PC-9 (cell line): ENCODE measurements around the gene GMDS. TPM values are rescaled to one million over a fixed set of nuclear protein-coding genes. Genes with fewer than 3 reads are reported as not detected.

Experiments used
- BruUV-seq: library from RNA; stranded (reverse); fragments of 400-500 nt; replicated peaks from 2 replicates; lab custom pipeline; 2021; lab: Mats Ljungman, UMichigan
- CTCF ChIA-PET: fragments of 300-600 bp; sonication (Branson Sonifier 250); formaldehyde crosslinking; loops from one replicate; lab custom pipeline; 2022; ENCODE audit warnings: antibody characterized with exemption; lab: Charles Lee
- POLR2A ChIA-PET: fragments of 300-600 bp; sonication (Branson Sonifier 250); formaldehyde crosslinking; loops from one replicate; lab custom pipeline; 2022; ENCODE audit warnings: antibody characterized with exemption; ENCODE audit not compliant: unreplicated experiment; lab: Charles Lee
- DNase-seq, 2 experiments: peaks; one replicate each; pipeline versions ENCODE4 v3.0.0 to v3.0.0-alpha.2; 2015 to 2022; ENCODE audit warnings: mixed read lengths in 1 of 2
- H2AFZ ChIP-seq: fragments of 200-600 bp; sonication (generic); 2 replicates; pipeline ENCODE4 v1.8.1; 2017; ENCODE audit warnings: antibody characterized with exemption
- H3F3A ChIP-seq: fragments of 200-600 bp; sonication (generic); 2 replicates; pipeline ENCODE4 v1.8.1; 2017; ENCODE audit warnings: antibody characterized with exemption, mild to moderate bottlenecking, low read depth; ENCODE audit not compliant: insufficient read depth
- H3K27ac ChIP-seq: fragments of 200-600 bp; sonication (generic); 2 replicates; pipeline ENCODE4 v1.6.1; 2016; ENCODE audit warnings: mixed run types
- H3K27me3 ChIP-seq: fragments of 200-600 bp; sonication (generic); 2 replicates; pipeline ENCODE4 v1.6.1; 2016; ENCODE audit warnings: low read depth, mixed run types; ENCODE audit not compliant: insufficient read depth
- H3K36me3 ChIP-seq: fragments of 200-600 bp; sonication (generic); 2 replicates; pipeline ENCODE4 v1.6.1; 2016; ENCODE audit warnings: low read depth, mixed run types
- H3K4me1 ChIP-seq: fragments of 200-600 bp; sonication (generic); replicated peaks from 2 replicates; pipeline ENCODE4 v1.6.1; 2016; ENCODE audit warnings: mixed run types; ENCODE audit not compliant: insufficient read depth
- H3K4me2 ChIP-seq: fragments of 200-600 bp; sonication (generic); 2 replicates; pipeline ENCODE4 v1.6.1; 2017; ENCODE audit warnings: mixed run types
- H3K4me3 ChIP-seq: fragments of 200-600 bp; sonication (generic); 2 replicates; pipeline ENCODE4 v1.6.1; 2016; ENCODE audit warnings: mixed run types
- H3K79me2 ChIP-seq: fragments of 200-600 bp; sonication (generic); 2 replicates; pipeline ENCODE4 v1.6.1; 2017; ENCODE audit warnings: low read depth, mixed run types
- H3K9me2 ChIP-seq: fragments of 200-600 bp; sonication (generic); 2 replicates; pipeline ENCODE4 v1.8.1; 2017; ENCODE audit warnings: mild to moderate bottlenecking; ENCODE audit not compliant: insufficient read depth
- H3K9me3 ChIP-seq: fragments of 200-600 bp; sonication (generic); 2 replicates; pipeline ENCODE4 v1.8.1; 2016; ENCODE audit warnings: low read depth; ENCODE audit not compliant: insufficient read depth
- H4K20me1 ChIP-seq: fragments of 200-600 bp; sonication (generic); 2 replicates; pipeline ENCODE4 v1.8.1; 2017; ENCODE audit not compliant: insufficient read depth
- CTCF ChIP-seq: fragments of 200-600 bp; sonication (generic); conservative IDR thresholded peaks from 2 replicates; pipeline ENCODE4 v1.6.1; 2017; ENCODE audit warnings: mixed run types, antibody characterized with exemption, mild to moderate bottlenecking, moderate library complexity
- EZH2 ChIP-seq: fragments of 200-600 bp; sonication (generic); IDR thresholded peaks from 2 replicates; pipeline ENCODE4 v1.8.0; 2017; ENCODE audit warnings: antibody characterized with exemption, low read depth
- intact Hi-C: fragments of 100-400 bp; cut with micrococcal nuclease; formaldehyde crosslinking; loops from one replicate; pipeline ENCODE4 v1.10.0; 2022; ENCODE audit not compliant: unreplicated experiment
- total RNA-seq: library from RNA; stranded (reverse); gene quantifications from 2 replicates; pipeline ENCODE4 v1.2.3, GENCODE V29; 2021

Gene GMDS
- total RNA-seq, 1 experiment from 2014 or later, result 30.1 TPM

DNA sequence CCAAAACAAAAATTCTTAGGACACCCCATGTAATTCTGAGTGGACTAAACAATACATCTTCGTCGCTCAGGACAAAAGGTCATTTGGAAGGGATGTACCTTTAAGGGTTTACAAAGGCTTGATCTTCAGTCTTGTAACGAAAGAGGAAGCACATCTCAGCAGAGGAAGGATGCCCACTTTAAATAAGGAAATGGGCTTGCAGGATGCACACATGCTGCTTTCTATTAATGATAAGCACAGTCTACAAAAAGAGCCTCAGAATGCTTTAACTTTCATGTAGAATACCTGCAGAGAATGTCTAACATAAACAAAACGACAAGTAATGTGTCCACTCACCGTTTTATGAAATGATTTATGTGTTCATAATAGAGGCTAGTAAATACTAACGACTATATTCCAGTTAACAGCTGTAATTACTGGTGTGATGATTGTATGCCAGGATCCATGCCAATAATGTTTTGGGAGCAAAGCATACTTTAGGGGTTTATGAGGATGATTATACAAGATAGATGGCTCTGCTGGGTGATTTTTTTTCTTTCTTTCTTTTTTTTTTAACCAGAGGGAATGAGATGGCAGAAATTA is 216.9 kb downstream of the GMDS start:
- Histone ChIP-seq H2AFZ (no peak overlapping the region), H3K9me2 (no peaks in the 10 kb centered on the region), H4K20me1 (no peaks in the 10 kb centered on the region), H3K9me3 (no peaks in the 10 kb centered on the region), H3K36me3 (no peaks in the 10 kb centered on the region), H3K79me2 (no peaks in the 10 kb centered on the region), H3K4me3 (no peak overlapping the region), H3K27me3 (no peaks in the 10 kb centered on the region), H3F3A (peaks cover 18% of the 10 kb centered on the region), H3K4me1 (peaks cover 30% of the 10 kb centered on the region), H3K27ac (peak overlapping the region; percentile 60), H3K4me2 (peak overlapping the region; percentile 59)
- DNase-seq, result peak in 1 of 2 experiments; percentile 78
- intact Hi-C loops, result loop anchor here (10.0 kb wide), 1 partner anchor 424 kb away; the partner anchor contains the start of gene FOXC1
- no TSS peak for BruUV-seq
- TF ChIP-seq CTCF (no peak), EZH2 (no peak)
- POLR2A ChIA-PET, result interaction anchor here (0.7 kb wide), 2 partner anchors 202 to 401 kb away, joined by 5 to 6 read pairs; no protein-coding TSS in a partner anchor
- CTCF ChIA-PET, result no interaction called here

DNA sequence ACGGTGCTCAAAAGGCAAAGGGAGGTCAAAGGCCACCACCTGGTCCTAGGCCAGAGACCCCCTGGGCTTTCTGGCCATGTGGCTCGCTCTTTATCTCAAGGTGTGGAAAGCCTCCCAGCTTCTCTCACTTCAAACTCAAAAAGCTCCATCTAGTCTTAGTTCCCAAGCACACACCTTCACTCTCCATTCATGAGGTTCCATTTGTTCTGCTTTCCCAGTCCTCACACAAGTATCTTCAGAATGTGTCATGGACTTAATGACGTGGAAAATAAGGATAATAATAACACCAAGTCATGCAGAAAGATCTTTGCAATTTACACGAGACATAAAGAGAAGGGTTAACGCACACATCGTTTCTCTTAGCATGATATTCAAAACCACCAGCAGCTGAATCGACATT is 219.3 kb downstream of the GMDS start:
- Histone ChIP-seq H3K4me3 (no peak overlapping the region), H3K27me3 (no peaks in the 10 kb centered on the region), H3K27ac (no peak overlapping the region), H3K36me3 (no peaks in the 10 kb centered on the region), H3K9me2 (no peaks in the 10 kb centered on the region), H3F3A (peaks cover 18% of the 10 kb centered on the region), H2AFZ (no peak overlapping the region), H4K20me1 (no peaks in the 10 kb centered on the region), H3K9me3 (no peaks in the 10 kb centered on the region), H3K4me1 (peaks cover 36% of the 10 kb centered on the region), H3K4me2 (no peak overlapping the region), H3K79me2 (no peaks in the 10 kb centered on the region)
- POLR2A ChIA-PET, result no interaction called here
- TF ChIP-seq CTCF (no peak), EZH2 (no peak)
- CTCF ChIA-PET, result no interaction called here
- DNase-seq, result no peak
- intact Hi-C loops, result loop anchor here (10.0 kb wide), 1 partner anchor 421 kb away; the partner anchor contains the start of gene FOXC1
- BruUV-seq, result no TSS peak

- DNase-seq, result peak in 1 of 2 experiments; percentile 62
- no peak for TF ChIP-seq EZH2
- no peak for TF ChIP-seq CTCF
- intact Hi-C loops, result loop anchor here (10.0 kb wide), 1 partner anchor 417 kb away; the partner anchor contains the start of gene FOXC1
- H3K36me3 ChIP-seq, result no peaks in the 10 kb centered on the region
- no peaks in the 10 kb centered on the region for H3K9me3 ChIP-seq
- no peak overlapping the region for H3K27ac ChIP-seq
- H3K4me3 ChIP-seq, result no peak overlapping the region
- no TSS peak for BruUV-seq
- no peaks in the 10 kb centered on the region for H3F3A ChIP-seq
- H3K27me3 ChIP-seq, result no peaks in the 10 kb centered on the region
- H2AFZ ChIP-seq, result no peak overlapping the region
- H3K4me2 ChIP-seq, result no peak overlapping the region
- H3K9me2 ChIP-seq, result no peaks in the 10 kb centered on the region
- H4K20me1 ChIP-seq, result no peaks in the 10 kb centered on the region
- peaks cover 12% of the 10 kb centered on the region for H3K4me1 ChIP-seq
- CTCF ChIA-PET, result no interaction called here
- H3K79me2 ChIP-seq, result no peaks in the 10 kb centered on the region
- POLR2A ChIA-PET, result no interaction called here
Measured at GRCh38 chr6:2021713-2022125, 223.7 kb downstream of the GMDS start.
